AG09309 (cell line): Measurements from ENCODE around the gene GPI.
A peak's percentile ranks its signal among the peaks of the same experiment; 100 is the strongest.
"Not testable (repeated sequence)": the region's sequence is repeated elsewhere in the genome, so short reads cannot be mapped to it uniquely, and the experiment has no call there.

Experiments
- DNase-seq: peaks from one replicate; pipeline ENCODE4 v3.0.0-alpha.2; 2010; ENCODE audit warnings: low read depth
- H3K4me3 ChIP-seq: 2 replicates; pipeline ENCODE4 v1.5.1; 2011; ENCODE audit warnings: mild to moderate bottlenecking, low read depth, low read length, moderate library complexity; ENCODE audit not compliant: control insufficient read depth
- TF ChIP-seq, protein P1 (sequence below): IDR thresholded peaks from 2 replicates; pipeline ENCODE4 v1.5.1; 2011; ENCODE audit warnings: mild to moderate bottlenecking, low read depth, low read length, inconsistent platforms; ENCODE audit not compliant: insufficient read depth, control insufficient read depth; ENCODE audit errors: missing control alignments

GPI gene

DNA sequence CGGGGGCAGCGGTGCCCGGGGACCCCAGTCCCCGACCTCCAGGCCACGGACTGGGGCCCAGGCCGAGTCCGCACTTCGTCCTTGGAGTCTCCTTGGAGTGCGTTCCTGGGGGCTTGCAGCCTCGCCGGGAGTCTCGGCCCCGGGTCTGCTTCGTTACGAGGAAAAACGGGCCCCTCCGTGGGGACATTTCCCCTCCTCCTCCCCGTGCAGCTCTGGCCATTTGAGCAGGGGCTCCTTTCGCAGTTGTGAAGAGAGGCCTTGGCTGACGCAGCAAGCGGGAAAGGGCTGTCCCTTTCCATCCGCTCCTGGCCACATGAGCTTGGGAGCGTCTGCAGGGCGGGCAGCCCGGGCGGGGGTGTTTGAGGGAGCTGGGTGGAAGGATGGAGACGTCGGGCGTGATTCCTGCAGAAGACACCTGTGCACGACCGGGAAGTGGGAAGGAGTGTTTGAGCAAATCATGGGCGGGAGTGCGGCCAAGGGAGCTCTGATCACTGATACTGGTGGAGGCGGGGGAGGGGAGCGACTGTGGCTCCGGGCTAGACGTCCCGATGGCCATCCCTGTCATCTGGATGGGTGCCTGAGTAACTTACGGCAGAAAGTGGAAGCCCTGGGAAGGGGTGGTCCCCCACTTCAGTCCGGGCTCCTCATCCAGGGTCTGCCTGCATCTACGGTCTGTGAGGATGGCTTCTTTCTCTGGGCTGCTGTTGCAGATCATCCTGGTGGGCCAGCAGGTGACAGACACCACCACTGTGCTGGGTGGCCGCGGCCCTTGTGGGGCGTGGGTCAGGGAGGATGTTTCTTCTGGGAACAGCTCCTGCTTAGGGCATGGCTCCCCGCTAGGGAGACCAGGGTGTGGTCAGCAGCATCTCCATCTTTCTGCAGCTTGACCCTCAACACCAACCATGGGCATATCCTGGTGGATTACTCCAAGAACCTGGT is 736 bp downstream of the GPI start:
- peak overlapping the region; percentile 88 for H3K4me3 ChIP-seq
- no peak for DNase-seq
- TF ChIP-seq, protein P1, sequence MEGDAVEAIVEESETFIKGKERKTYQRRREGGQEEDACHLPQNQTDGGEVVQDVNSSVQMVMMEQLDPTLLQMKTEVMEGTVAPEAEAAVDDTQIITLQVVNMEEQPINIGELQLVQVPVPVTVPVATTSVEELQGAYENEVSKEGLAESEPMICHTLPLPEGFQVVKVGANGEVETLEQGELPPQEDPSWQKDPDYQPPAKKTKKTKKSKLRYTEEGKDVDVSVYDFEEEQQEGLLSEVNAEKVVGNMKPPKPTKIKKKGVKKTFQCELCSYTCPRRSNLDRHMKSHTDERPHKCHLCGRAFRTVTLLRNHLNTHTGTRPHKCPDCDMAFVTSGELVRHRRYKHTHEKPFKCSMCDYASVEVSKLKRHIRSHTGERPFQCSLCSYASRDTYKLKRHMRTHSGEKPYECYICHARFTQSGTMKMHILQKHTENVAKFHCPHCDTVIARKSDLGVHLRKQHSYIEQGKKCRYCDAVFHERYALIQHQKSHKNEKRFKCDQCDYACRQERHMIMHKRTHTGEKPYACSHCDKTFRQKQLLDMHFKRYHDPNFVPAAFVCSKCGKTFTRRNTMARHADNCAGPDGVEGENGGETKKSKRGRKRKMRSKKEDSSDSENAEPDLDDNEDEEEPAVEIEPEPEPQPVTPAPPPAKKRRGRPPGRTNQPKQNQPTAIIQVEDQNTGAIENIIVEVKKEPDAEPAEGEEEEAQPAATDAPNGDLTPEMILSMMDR = no peak

DNA sequence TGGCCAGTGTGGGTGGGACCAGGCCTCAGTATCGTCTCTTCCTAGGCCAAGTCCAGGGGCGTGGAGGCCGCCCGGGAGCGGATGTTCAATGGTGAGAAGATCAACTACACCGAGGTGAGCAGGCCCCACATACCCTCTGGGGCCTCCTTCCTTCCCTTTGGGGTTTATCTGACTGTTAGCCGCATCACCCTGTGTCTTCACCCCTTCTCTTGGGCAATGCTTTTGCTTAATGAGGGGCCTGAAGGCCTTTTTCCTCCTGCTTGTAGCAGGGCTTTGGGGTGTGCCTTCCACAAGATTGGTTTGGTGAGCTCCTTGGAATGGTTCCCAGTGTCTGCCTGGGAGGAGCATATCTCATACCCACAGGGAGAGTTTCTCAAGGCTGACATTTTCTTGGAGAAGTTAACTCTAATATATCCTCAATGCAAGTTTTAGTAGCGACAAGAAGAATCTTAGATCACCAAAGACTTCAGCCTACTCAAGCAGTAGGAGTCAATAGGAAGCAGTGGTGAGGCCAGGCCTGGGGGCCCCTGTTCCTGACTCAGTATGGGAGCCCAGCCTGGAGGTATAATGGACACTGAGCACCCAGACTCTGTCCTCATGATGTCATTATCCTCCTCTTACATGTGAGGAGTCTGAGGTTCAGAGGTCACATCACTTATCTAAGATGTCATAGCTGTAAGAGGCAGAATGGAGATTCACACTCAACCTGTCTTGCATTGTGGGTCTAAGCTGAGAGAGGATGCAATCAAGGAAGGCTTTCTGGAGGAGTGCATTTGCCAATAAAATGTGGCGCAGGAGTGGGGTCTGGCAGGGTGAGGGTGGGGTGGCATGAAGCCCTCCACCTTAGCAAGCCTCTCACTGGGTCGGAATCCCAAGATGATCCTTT is 2.0 kb downstream of the GPI start:
- TF ChIP-seq, protein P1 = no peak
- DNase-seq = peak; percentile 57
- H3K4me3 ChIP-seq = peak overlapping the region; percentile 3; the same call in 1 of the 2 replicates

DNA sequence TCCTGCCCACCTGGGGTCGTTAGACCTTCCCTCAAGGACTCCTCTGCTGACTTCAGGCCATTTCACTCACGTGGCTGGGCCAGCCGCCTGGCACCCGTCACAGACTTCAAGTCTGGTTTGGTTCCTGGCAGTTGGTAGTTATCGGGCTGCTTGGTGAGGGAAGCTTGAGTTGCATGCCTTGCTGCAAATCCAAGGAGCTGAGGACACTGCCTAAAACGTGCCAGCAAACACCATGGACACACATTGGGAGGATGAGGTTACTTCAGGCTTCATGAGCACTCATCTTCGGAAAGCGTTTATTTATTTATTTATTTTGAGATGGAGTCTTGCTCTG is 2.6 kb downstream of the GPI start:
- no peak overlapping the region for H3K4me3 ChIP-seq
- DNase-seq = no peak
- TF ChIP-seq, protein P1 = no peak

DNA sequence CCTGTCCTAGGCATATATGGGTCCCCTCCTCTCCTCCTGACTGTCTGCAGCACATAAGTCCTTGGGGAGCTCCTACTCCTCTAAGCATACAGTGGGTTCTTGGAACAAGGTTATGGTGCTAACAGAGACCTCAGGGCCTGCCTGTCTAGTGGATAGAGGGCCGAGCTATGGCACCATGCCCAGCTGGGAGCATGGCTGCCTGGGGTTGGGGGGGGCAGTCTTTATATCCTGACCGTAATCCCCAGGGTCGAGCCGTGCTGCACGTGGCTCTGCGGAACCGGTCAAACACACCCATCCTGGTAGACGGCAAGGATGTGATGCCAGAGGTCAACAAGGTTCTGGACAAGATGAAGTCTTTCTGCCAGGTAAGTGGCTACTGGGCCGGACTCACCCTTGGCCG is 3.3 kb downstream of the GPI start:
- DNase-seq = no peak
- H3K4me3 ChIP-seq = no peak overlapping the region
- TF ChIP-seq, protein P1 = no peak

DNA sequence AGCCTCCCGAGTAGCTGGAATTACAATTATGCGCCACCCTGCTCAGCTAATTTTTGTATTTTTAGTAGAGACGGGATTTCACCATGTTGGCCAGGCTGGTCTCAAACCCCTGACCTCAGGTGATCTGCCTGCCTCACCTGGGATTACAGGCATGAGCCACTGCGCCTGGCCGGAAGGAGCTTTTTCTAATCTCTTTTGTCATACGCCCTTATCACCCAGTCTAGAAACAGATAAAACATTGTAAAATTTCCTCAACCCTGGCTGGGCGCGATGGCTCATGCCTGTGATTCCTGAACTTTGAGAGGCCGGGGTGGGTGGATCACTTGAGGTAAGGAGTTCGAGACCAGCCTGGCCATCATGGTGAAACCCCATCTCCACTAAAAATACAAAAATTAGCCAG is 4.2 kb downstream of the GPI start:
- H3K4me3 ChIP-seq, DNase-seq: not testable (repeated sequence)

DNA sequence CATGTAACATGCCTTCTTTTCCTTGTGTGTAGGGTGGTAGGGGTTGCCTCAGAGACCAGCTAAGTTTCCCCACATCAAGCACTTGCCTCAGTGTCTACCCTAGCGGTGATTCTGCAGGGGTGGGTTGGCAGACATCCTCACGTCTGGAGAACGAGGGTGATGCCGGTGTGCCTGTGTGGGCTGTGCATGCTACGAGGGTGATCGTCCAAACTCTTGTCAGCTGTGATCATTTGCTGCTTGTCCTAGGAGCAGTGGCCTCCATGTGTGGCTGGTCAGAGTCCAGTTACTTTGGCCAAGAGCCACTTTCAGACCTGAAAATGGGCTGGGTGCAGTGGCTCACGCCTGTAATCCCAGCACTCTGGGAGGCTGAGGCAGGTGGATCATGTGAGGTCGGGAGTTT is 5.1 kb downstream of the GPI start:
- no peak overlapping the region for H3K4me3 ChIP-seq
- DNase-seq = no peak
- TF ChIP-seq, protein P1 = no peak

DNA sequence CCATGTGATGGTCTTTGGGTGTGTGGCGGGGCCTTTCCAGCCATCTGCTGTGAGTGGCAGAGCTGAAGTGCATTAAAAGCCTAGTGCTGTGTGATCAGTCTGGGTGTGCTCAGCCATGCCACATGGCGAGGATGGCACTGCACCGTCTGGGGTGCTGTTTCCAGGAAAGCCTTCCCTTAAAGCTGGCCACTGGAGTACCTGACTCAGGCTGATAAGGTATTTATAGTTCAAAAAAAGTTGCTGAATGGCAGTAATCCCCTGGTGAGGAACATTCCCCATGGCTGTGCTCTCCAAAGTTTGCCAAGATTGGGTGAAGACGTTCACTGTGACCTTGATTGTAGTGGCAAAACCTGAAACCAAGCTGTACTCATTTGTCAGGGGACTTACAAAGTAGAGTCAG is 6.0 kb downstream of the GPI start:
- H3K4me3 ChIP-seq = no peak overlapping the region
- TF ChIP-seq, protein P1 = no peak
- no peak for DNase-seq
